Stimulated activated CD8-positive, alpha-beta memory T cell treated with anti-CD3 and anti-CD28 coated beads, Interleukin-4, amount 100 ng/mL, for 4 hours (primary cell): ENCODE data around the gene IQCM.

Experiments used
- DNase-seq, 2 donors: peaks; one replicate each; pipeline ENCODE4 v3.0.0-alpha.2; 2020; ENCODE audit warnings: low read depth in 2 of 2, low spot score in 1 of 2

IQCM gene, protein sequence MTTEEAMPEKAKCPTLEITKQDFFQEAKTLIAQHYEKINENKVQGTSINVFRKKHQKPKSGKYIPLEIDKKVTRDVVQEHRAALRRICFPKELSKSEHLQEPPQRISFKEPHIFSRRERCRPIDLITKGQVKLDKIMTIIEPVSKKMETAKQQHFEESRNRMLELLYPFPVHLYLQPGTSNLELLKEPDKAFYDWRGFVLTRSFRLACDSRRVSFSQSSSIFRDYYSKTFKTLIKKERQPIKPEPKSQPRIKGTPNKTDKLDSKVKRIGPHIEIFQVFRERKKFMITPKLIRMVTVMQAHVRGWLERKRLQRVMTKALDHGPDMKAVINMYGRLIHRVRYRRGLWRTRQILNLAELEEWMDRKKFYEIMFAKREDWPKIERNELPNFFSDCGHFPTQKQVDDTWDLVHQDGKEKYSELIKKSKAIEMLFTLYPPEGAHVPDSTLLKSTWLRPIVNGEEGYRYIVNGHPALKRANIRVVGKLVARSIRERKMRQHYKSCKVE

GRCh38 chr4:149815743-149816142 is at the start of gene IQCM:
TSS of gene IQCM (minus strand) at chr4:149815843. CDS start at chr4:149742691, 73,152 bp downstream.
- no peak for DNase-seq

DNA sequence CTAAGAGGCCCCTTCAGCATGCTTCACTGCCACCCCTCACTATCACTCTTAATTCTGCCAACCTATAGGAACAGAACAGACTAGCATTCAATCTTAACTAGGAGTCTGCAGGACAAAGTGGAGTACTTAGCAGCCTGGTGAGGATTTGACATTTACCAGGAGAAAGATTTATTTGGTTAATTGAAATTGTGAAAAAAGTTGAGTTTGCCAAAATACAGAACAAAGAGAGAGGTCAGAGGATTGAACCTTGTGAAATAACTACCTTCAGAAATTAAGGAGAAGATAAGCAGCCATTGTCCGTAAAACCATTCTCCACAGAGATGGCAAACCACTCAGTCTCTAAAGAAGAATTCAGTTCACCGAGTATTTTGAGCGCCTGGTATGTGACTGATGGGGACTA is 41.8 kb upstream of the IQCM start:
- no peak for DNase-seq

DNA sequence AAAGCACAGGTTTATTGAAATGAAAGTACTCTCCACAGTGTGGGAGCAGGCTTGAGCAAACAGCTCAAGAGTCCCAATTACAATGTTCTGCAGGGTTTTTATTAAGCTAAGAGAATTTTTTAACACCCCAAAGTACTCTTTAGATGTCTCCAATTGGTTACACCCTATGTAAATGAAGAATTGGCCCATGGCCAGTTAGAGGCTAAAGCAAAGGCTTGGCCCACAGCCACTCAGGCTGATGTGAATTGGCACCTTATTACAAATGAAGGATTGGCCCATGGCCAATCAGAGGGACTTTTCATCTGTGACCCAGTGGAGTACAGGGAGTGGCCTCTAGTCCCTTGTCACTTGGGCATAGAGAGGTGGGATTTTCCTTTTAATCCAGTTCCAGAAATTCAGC is 30.1 kb upstream of the IQCM start:
- no peak for DNase-seq

- no peak for DNase-seq
Measured at GRCh38 chr4:149841686-149842085, 26.0 kb upstream of the IQCM start.

DNA sequence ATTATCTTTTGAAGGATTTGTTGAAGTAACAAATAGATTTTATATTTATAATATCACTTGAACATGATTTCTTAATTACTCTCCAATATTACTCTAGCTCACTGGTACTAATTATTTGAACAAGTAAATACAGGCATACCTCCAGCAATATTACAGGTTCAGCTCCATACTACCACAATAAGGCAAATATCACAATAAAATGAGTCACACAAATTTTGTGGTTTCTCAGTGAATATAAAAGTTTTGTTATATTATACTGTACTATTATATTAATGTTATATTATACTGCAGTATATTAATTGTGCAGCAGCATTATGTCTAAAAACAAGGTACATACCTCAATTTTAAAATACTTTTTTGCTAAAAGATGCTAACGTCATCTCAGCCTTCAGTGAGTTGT is 22.4 kb upstream of the IQCM start:
- no peak for DNase-seq

GRCh38 chr4:149836546-149836945 is 20.9 kb upstream of the IQCM start:
- DNase-seq: no peak

GRCh38 chr4:149835280-149835679 is 19.6 kb upstream of the IQCM start:
- DNase-seq: no peak

GRCh38 chr4:149831656-149832208 is 16.1 kb upstream of the IQCM start:
- no peak for DNase-seq

GRCh38 chr4:149830823-149831222 is 15.2 kb upstream of the IQCM start:
- no peak for DNase-seq

GRCh38 chr4:149825336-149825735 is 9.7 kb upstream of the IQCM start:
- no peak for DNase-seq

- DNase-seq: no peak
Measured at GRCh38 chr4:149823769-149824221, 8.2 kb upstream of the IQCM start.

- no peak for DNase-seq
Measured at GRCh38 chr4:149801416-149801815, 14.2 kb downstream of the IQCM start.

DNA sequence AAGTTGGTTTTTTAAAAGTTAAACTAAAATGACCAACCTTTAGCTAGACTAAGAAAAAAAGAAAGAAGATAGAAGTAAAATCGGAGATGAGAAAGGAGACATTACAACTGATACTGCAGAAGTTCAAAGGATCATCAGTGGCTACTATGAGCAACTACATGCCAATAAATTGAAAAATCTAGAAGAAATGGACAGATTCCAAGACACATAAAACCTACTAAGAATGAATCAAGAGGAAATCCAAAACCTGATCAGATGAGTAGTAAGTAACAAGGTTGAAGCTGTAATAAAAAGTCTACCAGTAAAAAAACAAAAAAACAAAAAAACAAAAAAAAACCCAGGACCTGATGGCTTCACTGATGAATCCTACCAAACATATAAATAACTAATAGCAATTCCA is 16.1 kb downstream of the IQCM start:
- DNase-seq: no peak

DNA sequence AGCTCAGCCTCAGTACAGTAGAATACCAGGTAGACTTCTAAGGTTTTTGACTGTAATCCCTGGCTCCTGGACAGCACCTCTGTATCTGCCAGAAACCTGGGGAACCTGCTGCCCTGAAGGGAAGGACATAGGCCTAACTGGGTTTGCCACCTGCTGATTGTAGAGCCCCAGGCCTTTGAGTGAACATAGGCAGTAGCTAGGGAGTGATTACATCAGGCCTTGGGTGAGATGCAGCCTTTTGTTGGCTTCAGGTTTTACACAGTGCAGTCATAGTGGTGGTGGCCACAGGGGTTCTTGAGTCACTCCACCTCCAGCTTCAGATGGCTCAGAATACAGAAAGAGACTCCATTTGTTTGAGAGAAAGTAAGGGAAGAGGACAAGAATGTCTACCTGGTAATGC is 19.3 kb downstream of the IQCM start:
- DNase-seq: no peak

DNA sequence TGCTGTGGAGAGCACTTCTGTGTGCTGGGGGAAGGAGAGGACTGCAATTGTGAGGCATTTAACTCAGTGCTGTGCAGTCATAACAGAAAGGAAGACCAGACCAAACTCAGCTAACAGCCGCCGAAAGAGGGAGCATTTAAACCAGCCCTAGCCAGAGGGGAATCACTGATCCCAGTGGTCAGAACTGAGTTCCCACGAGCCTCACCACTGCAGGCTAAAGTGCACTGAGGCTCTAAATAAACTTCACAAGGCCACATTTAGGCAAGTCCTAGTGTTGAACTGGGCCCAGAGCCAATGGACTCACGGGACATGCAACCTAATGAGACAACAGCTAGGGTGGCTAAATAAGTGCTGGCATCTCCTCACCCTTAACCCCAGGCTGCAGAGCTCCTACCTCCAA is 20.4 kb downstream of the IQCM start:
- no peak for DNase-seq

DNA sequence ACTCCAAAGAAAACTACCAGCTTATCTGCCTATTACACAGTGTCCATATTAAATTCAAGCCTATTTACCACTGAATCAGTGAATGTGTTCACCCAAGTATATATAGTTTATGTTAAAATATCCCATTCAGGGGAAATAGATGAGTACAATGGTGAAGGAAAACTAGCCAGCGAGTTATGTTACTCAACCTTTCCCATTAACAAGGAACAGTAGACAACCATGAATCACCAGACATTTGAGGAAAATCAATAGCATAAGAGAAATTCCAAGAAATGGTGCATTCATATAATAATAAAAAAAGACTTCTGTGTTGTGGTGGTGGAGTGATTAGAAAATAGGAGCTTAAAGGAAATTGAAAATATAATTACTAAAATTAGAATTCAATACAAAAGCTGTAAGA is 21.3 kb downstream of the IQCM start:
- no peak for DNase-seq

- DNase-seq: no peak
Measured at GRCh38 chr4:149793459-149793858, 22.2 kb downstream of the IQCM start.

- no peak for DNase-seq
Measured at GRCh38 chr4:149791851-149792250, 23.8 kb downstream of the IQCM start.

GRCh38 chr4:149790172-149790907 is 25.3 kb downstream of the IQCM start:
- DNase-seq: no peak

GRCh38 chr4:149788300-149788699 is 27.3 kb downstream of the IQCM start:
- DNase-seq: no peak

- no peak for DNase-seq
Measured at GRCh38 chr4:149785696-149786431, 29.8 kb downstream of the IQCM start.
